HG03520 (cell line): ENCODE data around the gene NCKAP5.

ENCODE experiments used
- ATAC-seq: cut with Tn5 transposase; IDR thresholded peaks from one replicate; pipeline ENCODE4 v1.9.1; 2021; ENCODE audit warnings: mild to moderate bottlenecking, moderate library complexity; ENCODE audit not compliant: unreplicated experiment

Gene NCKAP5

DNA sequence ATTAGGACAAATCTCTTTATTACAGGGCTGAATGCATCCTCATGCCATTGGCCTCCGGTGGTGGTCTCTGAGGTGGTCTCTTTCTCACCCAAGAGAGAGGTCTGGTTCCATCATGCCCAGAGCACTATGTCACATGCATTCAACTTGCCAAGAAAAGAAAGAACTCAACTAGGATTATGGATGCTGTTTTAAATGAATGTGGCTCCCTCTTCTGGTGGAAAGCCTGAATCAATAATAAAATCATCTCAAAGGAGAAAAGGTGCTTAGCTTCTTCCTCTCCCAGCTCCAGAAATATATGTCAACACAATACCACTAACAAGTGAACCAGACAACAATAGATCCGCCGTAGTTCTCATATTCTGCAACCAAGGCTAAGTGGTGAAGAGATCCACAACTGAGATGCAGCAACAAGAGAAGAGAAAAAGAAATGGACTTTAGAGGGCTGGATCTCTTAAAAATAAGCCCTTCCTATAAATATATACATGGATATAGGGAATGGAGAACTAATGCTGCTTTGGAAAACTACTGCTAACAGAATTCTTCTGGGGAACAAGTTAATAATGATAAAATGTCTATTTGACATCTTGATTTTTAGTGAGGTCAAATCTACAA, 396.8 kb downstream of the NCKAP5 start:
- no peak for ATAC-seq

DNA sequence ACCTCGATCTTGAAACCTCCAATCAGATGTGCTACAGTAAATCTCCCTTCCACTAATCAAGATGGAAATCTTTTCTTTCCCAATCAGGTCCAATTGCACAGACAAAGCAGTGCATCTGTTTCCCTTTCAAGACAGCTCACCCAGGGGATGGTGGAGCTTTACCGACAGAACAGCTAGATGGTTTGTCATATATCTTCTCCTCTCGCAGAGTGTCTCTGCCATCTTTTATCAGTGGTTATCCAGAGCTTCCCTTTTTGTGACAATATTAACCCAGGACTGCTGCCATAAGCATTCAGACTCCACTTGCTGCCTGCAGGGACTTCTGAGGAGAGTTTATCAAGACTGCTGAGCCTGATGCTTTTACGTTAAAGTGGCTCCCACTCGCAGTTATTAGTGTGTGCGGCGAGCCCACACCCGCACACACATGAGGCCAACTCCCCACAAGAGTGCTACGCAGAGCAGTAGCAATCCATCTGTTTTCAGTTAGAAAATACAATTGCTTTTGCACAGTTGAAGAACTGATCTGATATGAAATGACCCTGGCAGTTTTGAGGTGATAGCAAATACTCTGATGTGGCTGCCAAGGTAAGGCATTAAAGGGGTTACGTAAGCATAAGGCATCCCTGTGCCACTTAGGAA, 398.9 kb downstream of the NCKAP5 start:
- no peak for ATAC-seq

DNA sequence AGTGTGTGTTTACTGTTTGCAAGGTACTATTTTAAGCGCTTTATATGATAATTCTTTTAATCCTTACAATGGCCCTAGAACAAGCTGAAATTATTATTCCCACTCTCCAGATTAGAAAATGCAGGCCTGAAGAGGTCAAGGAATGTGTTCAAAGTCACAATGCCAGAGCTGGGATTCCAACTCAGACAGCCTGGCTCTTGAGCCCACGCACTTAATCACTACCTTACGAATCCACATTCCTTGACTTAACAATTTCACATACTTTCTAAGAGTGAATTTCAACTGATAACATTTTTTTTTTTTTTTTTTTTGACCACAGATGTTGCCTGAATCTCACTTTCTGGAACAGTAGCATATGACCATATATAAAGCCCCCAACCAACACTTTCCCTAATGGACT, 400.3 kb downstream of the NCKAP5 start:
- no peak for ATAC-seq

DNA sequence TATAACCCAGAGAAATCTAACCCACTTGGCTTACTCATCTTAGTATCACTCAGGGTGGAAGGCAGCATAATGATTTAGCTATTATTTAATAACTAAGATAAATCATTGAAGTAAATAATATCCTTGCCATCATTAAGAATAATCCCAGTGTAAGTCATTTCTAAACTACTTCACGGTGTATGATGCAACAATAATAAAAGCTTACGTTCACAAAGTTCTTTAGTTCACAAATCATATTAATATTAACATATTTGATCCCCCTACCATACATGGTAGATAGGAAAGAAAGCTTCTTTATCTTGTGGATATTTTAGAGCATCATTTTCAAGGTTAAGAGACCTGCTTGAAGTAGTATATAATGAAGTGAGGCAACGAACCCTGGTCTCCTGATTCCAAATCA, 401.0 kb downstream of the NCKAP5 start:
- no peak for ATAC-seq

DNA sequence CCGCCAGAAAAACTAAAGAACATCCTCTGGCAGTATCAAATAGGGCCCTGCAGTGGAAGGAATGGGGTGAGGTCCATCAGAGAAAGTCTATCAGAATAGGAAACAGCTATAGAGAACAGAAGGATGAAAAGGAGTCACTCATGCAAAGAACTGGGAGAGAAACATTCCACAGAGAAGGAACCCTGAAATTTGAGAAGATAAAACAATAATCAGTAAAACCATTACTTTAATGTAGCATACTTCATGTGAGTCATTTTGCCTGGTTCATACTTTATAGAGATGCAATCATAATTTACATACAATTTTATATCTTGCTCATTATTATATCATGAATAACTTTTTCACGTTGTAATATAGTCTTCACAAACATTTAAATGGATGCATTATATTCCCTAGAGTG, 402.2 kb downstream of the NCKAP5 start:
- no peak for ATAC-seq

DNA sequence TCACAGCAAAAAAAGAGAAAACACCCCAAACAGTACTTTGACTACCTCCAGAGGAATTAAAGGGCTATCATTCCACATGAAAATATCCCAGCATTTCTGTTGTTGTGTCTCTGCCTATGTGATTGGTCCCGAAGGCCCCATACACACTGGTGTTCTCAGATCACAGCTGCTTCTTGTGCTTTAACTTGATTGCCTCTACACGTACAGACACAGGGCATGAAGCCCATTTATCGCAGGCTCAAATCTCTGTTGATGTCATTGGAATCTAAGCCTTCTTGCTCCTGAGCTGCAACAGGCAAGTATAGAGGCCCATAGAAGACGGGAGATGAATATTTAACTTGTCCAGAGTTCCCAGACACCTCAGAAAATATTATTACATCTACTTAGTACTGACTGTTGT, 405.2 kb downstream of the NCKAP5 start:
- no peak for ATAC-seq

DNA sequence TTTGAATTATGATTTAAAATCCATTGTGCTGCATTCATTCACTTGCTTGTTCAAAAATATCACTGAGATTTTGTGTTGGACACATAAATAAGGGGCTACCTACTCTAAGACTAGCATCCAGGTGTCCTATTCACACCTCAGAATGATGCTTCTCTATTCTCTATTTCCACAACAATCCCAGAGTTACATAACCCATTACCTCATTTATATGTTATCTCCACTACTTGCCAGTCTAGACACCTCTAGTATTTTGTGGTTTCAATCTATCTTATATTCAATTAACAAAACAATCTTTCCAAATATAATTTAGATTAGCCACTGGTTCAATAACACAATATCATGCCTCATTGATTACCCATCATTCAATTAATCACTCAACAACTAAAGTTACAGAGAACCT, 409.8 kb downstream of the NCKAP5 start:
- ATAC-seq, result no peak

DNA sequence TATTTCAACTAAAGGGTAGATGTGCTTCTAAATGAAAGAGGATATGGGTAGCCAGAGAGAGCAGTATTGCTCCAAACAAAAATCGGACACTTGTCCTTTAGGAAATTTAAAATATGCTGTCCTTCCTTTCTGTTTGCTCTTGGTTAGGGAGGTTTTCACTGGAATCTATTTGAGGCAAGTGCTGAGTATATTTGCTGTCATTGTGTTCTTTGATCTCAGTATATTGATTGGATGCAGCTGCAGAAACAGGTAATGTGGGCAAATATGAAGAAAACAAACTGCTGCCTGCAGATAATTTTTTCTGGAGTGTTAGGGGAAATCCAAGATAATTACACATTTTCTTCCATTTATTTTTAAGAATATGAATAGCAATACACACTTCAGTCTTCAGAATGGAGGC, 410.2 kb downstream of the NCKAP5 start:
- ATAC-seq, result no peak

DNA sequence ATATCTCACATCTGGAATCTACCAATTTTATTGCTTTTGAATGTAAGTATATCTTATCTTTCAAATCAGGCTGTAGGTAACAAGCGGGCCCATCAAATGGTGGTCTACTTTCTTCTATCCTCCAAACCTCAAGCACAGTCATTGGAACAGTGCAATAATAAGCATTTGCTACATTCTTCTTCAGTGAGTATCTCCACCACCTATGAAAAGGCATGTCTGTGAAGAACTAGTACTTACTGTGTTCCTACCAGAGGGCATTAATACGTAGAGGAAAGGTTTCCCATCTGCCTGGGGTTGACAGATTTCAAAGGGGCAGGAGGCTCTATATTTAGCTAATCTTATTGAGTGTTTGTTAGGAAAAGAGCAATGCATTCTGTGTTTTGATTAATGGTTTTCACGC, 411.1 kb downstream of the NCKAP5 start:
- no peak for ATAC-seq

DNA sequence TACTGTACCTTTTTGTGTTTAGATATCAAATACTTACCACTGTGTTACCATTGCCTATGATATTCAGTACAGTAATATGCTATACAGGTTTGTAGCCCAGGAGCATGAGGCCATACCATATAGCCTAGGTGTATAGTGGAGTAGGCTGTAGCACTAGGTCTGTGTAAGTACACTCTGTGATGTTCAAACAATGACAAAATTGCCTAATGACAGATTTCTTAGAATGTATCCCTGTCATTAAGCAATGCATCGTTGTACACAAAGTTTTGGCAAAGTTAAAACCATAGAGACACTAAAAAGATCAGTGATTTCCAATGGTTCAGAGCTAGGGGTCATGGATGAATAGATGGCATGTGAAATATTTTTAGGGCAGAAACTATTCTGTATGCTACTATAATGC, 415.5 kb downstream of the NCKAP5 start:
- no peak for ATAC-seq

DNA sequence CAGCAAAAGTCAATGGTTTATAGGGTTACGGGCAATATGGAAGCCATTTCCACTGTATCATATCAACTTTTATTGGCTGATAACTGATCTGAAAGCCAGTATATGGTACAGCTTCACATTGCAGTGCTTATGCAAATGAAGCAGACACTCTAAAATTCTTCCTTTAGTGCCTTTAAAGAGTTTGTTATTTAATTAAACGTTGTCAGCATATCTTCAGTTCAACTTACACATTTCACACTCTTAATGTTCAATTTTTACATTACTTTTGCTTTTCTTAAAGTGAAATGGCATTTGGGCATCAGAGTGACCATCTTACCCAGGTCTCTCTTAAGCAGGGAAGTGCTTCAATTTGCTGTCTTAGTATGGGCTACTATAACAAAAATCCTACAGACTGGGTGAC, 420.1 kb downstream of the NCKAP5 start:
- no peak for ATAC-seq

DNA sequence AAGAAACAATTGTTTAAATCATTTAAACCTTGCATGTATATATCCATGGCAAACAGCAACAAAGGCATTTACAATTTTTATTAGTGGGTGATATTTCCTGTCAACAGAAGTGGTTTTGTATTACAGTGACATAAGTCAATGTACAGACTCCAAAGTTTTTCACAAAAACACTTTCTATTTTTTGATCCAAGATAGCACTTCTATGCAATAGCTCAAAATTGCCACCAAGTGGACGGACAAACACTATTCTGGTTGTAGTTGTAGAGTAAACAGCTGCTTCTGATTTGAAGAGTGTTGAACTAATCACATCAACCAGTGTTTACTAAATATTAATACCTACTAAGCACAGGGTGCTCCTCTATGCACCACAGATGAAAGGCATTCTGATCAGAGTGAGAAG, 421.4 kb downstream of the NCKAP5 start:
- no peak for ATAC-seq

DNA sequence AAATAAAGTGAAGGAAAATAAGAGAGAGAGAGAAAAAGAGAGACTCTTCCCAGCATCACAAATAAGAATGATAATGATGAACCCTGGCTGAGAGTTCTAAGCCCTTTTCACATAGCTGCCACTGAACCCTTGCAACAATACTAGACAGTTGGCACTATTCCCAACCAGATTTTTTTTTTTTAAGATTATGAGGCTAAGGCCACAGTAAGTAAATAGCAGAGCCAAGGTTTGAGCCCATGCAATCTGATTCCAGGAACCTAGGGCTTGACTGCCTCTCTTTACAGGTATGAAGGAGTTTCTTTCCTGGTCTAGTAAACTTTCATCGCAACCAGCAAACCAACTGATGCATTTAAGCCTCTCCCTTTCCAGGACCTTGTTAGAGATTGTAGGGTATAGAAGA, 424.6 kb downstream of the NCKAP5 start:
- no peak for ATAC-seq

DNA sequence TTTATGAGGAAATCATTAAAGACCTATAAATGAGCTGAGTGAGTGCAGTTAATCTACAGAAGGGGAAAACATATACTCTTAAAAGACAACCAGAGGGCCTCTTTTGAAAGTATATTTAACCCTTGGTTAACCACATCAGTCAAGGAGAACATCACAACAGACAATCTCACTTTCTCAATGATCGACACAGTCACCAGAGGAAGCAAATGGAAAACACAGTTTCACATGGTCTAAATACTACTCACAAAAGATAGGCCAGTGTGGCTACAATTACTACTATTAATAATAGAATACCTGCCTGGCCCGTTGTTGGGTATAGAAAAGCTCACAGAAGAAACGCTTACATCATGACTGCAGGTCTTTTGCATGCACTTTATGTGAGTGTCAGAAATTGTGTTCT, 426.2 kb downstream of the NCKAP5 start:
- ATAC-seq, result no peak

DNA sequence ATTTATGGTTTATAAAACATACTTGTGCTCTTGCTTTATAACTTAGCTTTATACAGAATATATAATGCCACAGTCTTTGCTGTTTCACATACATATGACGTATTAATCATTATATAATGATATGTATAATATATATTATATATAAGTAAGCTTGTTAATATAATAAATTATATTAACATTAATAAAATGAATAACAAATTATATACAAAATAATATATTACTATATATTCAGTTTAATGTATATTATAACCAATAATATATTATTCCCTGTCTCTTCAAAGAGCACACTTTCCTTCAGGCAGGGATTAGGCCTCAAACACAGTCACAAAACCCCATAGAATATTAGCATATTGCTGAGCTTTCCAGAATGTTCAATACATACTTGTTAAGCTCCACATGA, 427.6 kb downstream of the NCKAP5 start:
- ATAC-seq, result no peak

DNA sequence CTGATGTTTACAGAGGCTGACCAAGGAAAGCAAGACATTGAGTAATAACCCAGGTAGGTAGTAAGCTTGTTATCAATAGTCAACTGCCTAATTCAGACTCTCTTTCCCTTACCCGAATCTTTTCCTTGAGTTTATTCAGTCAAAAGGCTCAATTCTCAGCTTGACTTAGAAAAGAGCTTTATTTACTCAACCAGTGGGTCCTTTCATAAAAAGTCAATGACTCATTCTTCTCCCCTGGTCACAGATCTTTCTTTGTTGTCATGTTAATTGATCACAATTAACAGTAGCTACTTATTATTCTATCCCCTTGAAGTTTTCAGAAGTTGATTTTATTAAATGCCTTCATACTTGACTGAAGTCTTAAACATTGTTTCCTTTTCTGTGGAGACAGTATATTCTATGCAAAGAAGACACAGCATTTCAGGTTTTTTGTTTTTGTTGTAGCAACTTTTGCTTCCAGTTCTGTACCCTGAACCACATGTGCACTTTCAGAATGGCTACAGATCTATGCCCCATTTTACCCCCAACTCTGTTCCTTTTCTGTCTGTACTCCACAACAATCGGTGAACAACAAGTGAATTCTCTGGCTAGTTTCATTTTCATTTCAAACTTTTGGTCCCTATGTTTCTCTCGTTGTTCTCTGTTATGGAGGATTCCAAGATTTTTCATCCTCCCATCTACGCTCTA, 428.3 kb downstream of the NCKAP5 start:
- peak; percentile 46 for ATAC-seq

DNA sequence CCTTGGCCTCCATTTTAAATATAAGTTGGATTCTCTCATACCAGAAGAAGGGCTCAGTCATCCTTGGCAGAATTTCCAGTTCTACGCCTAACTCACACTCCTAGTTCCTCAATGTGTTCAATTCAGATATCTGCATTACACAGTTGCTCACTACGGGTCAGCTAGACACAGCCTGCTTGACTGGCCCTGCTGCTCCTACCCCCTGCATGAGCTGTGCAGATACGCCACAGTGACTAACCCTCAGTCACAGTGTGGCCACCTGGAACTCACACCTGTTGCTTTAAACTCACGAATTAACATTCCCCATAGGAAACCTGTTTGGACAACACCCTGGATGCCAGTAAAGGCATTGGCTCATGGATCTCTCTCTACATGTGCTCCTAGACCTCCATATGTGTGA, 429.6 kb downstream of the NCKAP5 start:
- no peak for ATAC-seq

DNA sequence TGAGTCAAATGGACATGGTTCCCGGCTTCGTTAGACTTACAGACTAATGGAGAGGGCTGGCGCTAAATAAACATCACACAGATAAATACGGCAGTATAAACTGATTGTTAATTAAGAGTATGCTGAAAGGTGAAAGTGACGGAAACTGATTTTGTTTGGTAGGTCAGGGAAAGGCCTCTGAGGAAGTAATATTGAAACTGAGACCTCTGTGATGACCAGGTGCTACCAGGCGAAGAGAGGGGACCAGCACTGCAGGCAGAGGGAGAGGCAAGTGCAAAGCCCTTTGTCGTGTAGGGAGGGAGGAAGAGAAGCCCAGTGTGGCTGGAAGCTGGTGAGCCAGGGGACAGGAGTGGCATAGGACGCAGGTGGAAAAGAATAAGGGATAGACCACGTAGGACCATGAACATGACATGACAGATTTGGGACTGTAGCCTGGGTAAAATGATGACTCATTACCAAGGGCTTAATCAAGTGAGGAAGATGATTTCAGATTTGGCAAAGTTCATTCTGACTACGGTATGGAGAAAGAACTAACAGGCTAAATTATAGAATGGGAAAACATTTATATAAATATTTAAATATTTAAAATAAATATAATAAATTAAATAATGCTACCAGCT, 433.1 kb downstream of the NCKAP5 start:
- no peak for ATAC-seq

DNA sequence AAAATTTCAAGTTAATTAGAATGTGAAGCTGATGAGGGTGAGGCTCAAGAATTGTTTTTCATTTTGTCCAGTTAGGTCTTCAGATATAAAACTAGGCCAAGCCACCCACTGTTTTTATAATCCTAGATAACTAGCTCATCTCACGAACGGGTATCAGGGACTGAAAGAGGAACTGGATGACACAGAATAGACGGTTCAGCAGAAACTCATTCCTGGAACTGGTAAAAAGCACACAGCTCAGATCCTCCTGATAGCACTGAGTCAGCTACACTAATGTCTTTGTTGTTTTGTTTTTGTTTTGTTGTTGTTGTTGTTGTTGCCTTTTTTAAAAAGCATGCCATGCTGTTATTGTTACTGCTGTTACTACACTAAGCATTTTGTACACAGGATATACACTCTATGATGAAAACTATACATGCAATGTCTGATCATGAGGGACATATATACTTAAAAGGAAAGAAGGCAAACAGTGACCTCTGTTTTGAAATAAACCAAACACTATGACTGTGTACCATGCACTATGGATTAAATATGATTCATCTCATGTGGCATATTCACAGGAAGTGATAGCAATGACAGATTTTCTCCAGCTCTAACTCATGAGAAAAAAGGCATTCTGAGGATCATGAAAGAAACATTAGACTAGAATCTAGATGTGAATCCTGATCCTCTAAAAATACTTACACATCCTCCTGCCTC, 437.6 kb downstream of the NCKAP5 start:
- no peak for ATAC-seq

DNA sequence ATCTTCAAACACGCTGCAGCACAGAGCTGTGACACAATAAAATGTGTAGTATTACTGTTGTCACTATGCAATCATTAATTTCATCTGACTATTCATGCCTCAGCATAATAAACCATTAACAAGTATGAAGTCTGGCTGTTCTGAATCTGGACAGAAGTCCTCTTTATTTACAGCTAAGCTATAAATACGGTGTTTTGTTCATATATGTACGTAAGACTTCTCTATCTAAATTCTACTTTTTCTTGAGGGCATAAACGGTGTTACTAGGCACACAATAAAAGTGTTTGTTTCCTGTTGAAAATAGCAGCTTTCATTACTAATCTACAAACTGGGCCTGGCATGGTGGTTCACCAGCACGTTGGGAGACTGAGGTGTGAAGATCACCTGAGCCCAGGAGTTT, 443.8 kb downstream of the NCKAP5 start:
- ATAC-seq, result no peak

DNA sequence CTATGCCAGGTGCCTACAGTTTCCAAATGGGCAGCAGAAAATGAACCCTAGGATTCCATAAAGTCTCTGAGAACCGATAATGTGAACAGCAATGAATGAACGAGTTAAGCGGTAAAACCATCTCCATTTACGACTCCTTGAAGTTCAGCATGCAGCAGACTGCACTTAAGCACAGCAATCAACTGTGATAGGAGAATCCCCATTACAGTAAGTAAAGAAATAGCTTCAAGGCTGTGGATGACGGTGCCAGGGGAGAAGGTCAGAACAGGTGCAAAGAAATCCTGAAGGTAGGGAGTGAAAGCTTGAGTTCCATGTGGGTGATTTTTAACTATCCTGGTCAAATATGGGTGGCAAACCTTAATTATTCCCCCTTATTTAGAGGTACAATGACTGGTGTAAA, 444.4 kb downstream of the NCKAP5 start:
- no peak for ATAC-seq

DNA sequence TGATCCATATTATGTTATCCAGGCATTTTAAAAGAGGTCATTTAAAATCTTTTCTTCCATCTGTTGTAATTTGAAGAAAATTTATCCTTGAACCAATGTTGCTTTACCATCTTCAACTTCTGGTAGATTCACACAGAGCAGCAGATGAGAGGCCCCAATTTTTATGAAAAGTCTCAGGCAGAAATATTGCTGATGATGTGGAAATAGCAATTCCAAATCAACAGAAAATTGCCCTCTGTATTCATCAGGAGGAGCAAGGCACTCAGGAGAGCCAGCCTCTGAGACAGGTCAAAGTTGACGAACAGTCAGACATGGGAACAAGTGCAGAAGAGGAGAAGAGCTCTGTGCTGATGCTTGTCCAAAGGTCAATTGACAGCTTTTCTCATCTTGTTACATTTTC, 444.9 kb downstream of the NCKAP5 start:
- no peak for ATAC-seq
